HT1080 (cell line): ENCODE measurements around the gene LY6G6C. TPM values are rescaled to one million over a fixed set of nuclear protein-coding genes. Genes with fewer than 3 reads are reported as not detected.

Experiments used
- DNase-seq: peaks from one replicate; pipeline ENCODE4 v3.0.0-alpha.2; 2015; ENCODE audit warnings: low read depth
- total RNA-seq: library from RNA; depleted of rRNA; stranded (reverse); fragments of >200 nt; shearing (Covaris generic); gene quantifications from 2 replicates; pipeline ENCODE4 v1.2.3, GENCODE V29; 2014

The LY6G6C gene
- total RNA-seq, 1 experiment from 2014 or later: not detected

- DNase-seq: no peak
Observed at GRCh38 chr6:31742894-31743293, 21.3 kb upstream of the LY6G6C start.

- no peak for DNase-seq
Observed at GRCh38 chr6:31741815-31742214, 20.3 kb upstream of the LY6G6C start.

- DNase-seq: peak; percentile 10
Observed at GRCh38 chr6:31740397-31741223, 19.1 kb upstream of the LY6G6C start.

DNA sequence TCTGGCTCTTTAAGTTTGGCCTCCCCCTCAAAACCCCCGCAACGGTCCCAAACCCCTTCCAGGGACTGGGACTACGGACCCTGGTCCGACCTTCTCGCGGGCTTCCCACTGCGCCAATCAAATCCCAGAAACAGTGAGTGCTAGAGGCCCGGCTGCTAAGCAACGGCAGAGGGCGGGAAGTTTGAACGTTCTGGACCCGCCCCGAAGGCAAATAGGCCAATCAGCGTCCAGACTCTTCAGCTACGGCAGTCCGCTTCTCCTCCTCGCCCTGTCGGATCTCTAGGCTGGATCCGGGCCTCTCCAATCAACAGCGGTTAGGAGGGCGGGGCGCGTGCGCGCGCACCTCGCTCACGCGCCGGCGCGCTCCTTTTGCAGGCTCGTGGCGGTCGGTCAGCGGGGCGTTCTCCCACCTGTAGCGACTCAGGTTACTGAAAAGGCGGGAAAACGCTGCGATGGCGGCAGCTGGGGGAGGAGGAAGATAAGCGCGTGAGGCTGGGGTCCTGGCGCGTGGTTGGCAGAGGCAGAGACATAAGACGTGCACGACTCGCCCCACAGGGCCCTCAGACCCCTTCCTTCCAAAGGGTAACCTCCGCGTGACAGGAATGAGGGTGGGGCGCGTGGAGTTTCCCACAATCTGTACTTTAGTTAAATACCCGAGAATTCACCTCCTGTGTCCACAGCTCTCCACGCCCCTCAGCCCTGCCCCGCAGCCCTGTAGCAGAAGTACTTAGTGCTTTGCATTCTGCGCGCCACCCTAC lies 18.3 kb upstream of the LY6G6C start, which contains the start of gene MSH5:
TSS of gene MSH5 (plus strand) at position 367 of the 758 bp plus-strand sequence. CDS start 462 bp downstream, outside the sequence.
- peak; percentile 100 for DNase-seq

DNA sequence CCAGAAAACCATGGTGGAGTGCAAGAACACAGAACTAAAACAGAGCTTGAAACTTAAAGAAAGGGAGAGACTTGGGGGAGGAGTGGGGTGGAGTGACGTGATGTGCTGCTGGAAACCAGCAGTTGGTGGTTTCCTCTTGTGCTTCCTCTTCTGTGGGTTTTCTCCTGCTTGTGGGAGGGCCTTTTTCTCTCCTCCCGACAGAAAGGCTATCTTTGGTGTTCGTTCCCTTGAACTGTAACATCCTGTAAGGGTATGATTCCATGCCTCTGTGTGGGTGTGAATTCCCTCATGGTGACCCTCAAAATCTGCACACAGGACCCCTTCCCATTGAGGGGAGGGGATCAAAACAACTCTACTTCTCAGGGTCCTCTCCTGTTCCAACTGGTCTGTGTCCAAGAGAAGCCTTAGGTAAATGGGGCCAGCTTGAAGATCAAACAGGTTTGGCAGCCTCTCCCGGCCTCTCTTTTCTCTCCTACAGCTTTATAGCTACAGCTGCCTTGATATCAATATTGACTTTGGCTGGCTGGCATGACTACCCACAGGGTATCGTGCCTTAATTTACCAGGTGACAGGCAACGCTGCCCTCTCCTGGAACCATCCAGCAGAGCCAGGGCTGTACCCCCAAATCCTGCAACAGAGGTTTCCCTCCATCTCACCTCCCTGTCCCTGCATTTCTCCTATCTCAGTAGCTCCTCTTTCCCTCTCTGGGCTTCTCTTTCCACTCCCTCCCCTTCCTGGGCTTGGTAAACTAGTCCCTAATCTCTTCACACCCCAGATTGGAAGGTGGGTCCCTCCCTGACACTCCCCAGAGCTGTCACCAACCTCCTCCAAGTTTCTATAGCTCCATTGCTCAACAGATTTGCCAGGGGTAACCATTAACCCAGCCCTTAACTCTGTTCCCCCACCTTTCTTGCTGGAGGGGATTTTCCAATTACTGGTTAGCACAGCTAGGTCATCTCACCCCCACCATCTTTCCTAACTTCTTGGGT lies 16.7 kb upstream of the LY6G6C start:
- DNase-seq: peak; percentile 94

GRCh38 chr6:31737315-31737990 lies 15.9 kb upstream of the LY6G6C start:
- peak; percentile 42 for DNase-seq

GRCh38 chr6:31736768-31737314 lies 15.3 kb upstream of the LY6G6C start:
- no peak for DNase-seq

DNA sequence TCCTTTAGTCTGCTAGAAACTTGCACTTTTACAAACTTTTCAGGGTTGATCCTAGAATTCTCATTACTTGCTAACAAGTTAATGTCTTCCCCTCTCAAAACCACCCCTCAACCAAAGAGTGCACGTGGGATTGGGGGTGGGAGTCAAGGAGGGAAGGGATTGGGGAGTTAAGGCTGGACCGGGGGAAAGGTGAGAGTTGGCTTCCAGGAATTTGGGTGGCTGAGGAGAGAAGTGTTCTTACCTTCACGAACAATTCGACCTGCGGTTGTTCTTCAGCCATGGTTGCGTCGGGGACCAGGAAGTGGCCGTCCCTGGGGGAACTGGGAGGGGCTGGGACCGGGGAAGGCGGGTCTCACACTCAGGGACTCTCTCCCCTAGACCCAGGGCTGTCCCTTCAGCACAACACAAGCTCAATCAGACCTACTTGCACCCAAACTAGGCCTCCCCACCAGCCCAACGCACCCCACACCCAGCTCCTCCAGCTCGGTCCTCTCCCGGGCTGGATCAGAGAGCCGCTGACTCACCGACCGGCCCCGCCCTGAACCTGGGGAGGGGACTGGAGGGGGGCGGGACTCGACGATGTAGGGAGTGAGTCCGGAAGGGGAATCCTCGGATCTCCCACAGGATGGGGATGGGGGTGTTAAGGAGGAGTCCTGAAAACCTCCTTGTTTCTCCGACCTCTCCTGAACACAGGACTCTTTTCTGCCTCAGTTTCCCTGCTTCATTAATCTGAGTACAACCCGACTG lies 14.6 kb upstream of the LY6G6C start, which contains the start of gene CLIC1:
TSS of gene CLIC1 (minus strand) at position 510 of the 747 bp plus-strand sequence. CDS start at position 280, 230 bp downstream.
- DNase-seq: peak; percentile 90

DNA sequence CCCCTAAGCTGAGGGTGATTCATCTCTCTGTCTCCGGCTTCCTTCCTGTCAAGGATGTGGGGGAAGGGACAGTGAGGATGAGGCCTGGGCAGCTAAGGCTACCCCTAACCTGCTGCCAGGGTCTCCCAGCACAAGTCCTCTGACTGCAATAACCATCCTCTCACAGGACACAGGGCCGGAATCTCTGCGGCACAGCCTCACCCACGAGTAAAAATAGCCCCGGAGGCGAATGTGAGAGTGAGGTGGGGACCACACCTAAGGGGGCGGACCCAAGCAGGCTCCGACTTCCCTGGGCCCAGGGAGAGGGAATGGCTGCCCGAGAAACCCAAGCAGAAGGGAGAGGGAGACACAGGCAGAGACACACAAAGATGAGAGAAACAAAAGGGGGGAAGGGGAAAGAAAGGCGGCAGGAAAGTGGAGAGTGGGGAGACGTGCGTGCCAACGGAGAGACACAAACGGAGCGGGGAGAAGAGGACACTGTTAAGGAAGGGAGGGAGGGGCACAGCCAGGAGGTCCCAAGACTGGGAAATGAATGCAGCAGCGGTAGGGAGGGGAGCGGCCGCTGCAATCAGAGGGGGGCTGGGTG lies 13.4 kb upstream of the LY6G6C start:
- peak; percentile 88 for DNase-seq

GRCh38 chr6:31734247-31734820 lies 12.8 kb upstream of the LY6G6C start:
- no peak for DNase-seq

DNA sequence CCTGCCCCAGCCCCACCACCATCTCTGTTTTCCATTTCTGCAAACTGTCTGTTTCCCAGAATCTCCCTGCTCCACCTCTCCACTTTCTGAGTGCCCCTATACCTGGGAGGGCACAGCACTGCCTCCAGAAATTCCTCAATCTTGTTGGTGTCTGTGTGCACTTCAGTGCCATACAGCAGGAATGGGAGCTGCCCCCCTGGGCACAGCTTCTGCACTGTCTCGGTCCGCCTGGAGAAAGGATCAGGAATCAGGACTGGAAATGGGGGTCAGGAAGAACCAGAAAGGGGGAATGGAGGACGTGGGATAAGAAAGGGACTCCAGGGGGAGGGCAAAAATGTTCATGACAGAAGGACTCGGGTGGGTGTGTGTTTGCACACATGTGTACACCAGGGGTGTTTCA lies 12.2 kb upstream of the LY6G6C start:
- no peak for DNase-seq

- no peak for DNase-seq
Observed at GRCh38 chr6:31732029-31732428, 10.5 kb upstream of the LY6G6C start.

DNA sequence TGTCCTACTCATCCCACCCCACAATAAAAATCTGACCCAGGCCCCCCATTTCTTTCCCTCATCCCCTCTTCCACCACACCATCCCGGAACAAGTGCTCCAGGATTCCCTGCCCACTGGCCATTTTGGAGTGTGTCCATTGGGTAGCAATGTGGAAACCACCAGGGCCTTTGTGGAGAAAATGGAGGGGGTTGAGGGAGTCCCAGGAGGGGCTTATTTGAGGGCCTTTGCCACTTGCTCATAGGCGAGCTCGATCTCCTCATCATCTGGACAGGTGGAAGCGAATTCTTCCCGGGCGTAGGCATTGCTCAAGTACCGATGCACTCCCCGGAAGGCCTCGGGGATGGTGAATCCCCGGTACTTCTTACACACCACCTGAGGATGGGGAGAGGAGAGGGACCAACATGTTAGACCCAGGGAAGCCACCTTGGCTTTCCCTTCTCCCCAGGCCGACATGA lies 9.1 kb upstream of the LY6G6C start:
- DNase-seq: no peak

- DNase-seq: peak; percentile 92
Observed at GRCh38 chr6:31729979-31730630, 8.6 kb upstream of the LY6G6C start.

DNA sequence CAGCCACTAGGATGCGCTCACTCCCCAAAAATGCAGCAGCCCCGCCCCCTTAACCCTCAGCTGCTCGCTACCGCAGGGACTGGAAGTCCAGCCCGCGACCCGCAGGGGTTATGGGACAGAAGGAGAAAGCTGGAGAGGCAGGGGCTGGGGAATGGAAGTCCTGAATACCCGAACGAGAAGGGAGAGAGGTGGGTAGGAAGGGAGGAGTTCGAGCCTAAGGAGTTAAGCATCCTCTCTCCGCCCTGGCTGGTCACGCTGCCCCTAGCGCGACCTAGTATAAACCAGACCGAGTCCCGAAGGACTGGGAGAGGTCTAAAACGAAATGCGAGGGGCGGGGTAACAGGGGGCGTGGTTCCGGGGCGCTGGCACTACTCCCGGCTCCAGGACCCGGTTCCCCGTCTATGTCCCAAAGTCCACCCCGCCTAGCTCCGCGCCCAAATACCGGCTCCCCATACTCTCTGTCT lies 8.0 kb upstream of the LY6G6C start:
- peak; percentile 82 for DNase-seq

DNA sequence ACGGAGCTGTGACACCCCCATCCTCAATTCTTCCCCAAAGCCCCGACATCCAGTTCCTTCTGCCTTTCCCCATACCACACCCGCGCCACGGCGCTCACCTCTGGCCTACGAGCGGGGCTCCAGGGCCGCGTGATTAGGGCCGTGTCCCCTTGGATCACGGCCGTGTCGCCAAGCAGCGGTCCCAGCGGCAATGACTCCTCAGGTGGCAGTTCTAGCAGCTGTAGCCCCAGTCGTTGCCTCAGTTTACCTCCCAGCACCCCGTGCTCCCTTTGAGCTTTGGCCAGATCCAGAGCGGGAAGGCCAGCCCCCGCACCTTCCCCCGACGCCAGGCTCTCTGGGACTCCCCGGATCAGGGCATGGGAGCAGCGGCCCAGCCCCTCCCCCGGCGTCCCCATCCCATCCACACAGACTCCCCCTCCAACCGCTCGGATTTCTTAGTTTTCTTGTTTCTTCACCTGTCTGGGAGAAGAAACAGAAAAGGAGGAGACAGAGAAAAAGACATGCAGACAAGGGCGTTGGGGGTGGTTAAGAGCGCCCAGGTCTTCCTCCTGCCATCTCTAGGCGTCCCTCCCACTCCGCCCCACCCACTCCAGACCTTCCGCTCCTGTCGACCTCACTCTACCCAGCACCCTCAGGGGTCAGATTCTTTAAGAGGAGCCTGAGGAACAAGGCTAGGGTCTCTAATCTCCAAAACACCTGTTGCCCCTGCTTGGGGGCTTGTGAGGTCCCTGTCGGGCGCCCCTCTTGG lies 7.4 kb upstream of the LY6G6C start, which contains the start of gene DDAH2:
TSS of gene DDAH2 (minus strand) at position 533 of the 748 bp plus-strand sequence. CDS start at position 395, 138 bp downstream.
- DNase-seq: no peak
